Endothelial cell (in vitro differentiated cells): ENCODE results near the gene FAM89B. TPM values are rescaled to one million over a fixed set of nuclear protein-coding genes. Genes with fewer than 3 reads are reported as not detected.
"Not testable (repeated sequence)": the region's sequence is repeated elsewhere in the genome, so short reads cannot be mapped to it uniquely, and the experiment has no call there.

ENCODE experiments used
- DNase-seq: peaks from one replicate; pipeline ENCODE4 v3.0.0; 2021; ENCODE audit warnings: low spot score
- H3K27ac Mint-ChIP-seq: one replicate; pipeline ENCODE4 v1.8.0; 2021; ENCODE audit warnings: mixed read lengths, inconsistent platforms; ENCODE audit not compliant: unreplicated experiment
- H3K27me3 Mint-ChIP-seq: one replicate; pipeline ENCODE4 v1.8.0; 2021; ENCODE audit warnings: mild to moderate bottlenecking, moderate library complexity, mixed read lengths, inconsistent platforms; ENCODE audit not compliant: unreplicated experiment
- H3K36me3 Mint-ChIP-seq: one replicate; pipeline ENCODE4 v1.8.0; 2021; ENCODE audit warnings: mild to moderate bottlenecking, low read depth, mixed read lengths, inconsistent platforms; ENCODE audit not compliant: unreplicated experiment
- H3K4me1 Mint-ChIP-seq: one replicate; pipeline ENCODE4 v1.8.0; 2021; ENCODE audit warnings: mild to moderate bottlenecking, mixed read lengths, inconsistent platforms; ENCODE audit not compliant: unreplicated experiment
- H3K4me3 Mint-ChIP-seq: one replicate; pipeline ENCODE4 v1.8.0; 2021; ENCODE audit warnings: mild to moderate bottlenecking, mixed read lengths, inconsistent platforms; ENCODE audit not compliant: unreplicated experiment
- H3K9me3 Mint-ChIP-seq: one replicate; pipeline ENCODE4 v1.8.0; 2021; ENCODE audit warnings: mixed read lengths, inconsistent platforms; ENCODE audit not compliant: unreplicated experiment
- long read RNA-seq: library from polyadenylated mRNA; unstranded; transcript quantifications from one replicate; pipeline ENCODE4 v2.0.0, GENCODE V29; 2020; ENCODE audit not compliant: unreplicated experiment
- total RNA-seq: library from RNA; stranded (reverse); fragmentation: NEBNext Ultra II Directional; extraction: Animal tissue kit (Norgen Biotek cat#: 25700); gene quantifications from one replicate; pipeline ENCODE4 v1.2.1, GENCODE V29; 2021; ENCODE audit not compliant: unreplicated experiment
- TF ChIP-seq, protein P1 (sequence below): fragments of 200-600 bp; sonication (generic); IDR thresholded peaks from one replicate; pipeline ENCODE4 v1.5.0; 2021; ENCODE audit warnings: antibody characterized with exemption; ENCODE audit not compliant: unreplicated experiment

FAM89B gene
- 44.7 TPM for total RNA-seq
- long read RNA-seq, partial matches to known transcripts = 0 of 7 reads
- long read RNA-seq, other reads (novel, unspliced or antisense) = 5 of 7 reads

DNA sequence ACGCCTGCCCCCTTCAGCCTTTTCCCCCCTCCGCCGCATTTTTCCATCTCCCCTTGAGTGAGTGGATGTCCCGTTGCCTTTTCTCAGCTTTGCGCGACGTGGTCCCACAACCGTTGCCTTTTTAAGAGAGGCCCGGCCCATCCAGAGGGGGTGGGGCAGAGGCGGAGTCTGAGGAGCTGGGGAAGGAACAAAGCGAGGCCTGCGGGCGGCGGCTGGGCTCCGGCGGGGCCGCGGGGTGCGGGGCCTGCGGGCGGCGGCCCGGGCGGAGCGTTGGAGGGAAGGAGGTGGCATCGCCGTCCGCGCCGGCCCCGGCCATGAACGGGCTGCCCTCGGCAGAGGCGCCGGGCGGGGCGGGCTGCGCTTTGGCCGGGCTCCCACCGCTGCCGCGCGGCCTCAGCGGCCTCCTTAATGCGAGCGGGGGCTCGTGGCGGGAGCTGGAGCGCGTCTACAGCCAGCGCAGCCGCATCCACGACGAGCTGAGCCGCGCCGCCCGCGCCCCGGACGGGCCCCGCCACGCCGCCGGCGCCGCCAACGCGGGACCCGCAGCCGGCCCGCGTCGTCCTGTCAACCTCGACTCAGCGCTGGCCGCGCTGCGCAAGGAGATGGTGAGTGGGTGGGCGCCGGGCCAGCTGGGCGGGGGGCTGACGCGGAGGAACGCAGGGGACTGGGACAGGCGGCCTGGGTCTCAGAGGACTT lies at the start of gene FAM89B:
Gene FAM89B (plus strand): TSS at position 183 of the 696 bp plus-strand sequence. CDS start 132 bp downstream, at position 315.
- peak within 1 kb of the TSS; percentile 30 for H3K27ac Mint-ChIP-seq
- TF ChIP-seq, protein P1, sequence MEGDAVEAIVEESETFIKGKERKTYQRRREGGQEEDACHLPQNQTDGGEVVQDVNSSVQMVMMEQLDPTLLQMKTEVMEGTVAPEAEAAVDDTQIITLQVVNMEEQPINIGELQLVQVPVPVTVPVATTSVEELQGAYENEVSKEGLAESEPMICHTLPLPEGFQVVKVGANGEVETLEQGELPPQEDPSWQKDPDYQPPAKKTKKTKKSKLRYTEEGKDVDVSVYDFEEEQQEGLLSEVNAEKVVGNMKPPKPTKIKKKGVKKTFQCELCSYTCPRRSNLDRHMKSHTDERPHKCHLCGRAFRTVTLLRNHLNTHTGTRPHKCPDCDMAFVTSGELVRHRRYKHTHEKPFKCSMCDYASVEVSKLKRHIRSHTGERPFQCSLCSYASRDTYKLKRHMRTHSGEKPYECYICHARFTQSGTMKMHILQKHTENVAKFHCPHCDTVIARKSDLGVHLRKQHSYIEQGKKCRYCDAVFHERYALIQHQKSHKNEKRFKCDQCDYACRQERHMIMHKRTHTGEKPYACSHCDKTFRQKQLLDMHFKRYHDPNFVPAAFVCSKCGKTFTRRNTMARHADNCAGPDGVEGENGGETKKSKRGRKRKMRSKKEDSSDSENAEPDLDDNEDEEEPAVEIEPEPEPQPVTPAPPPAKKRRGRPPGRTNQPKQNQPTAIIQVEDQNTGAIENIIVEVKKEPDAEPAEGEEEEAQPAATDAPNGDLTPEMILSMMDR = no peak

GRCh38 chr11:65522718-65523630 lies 49.4 kb upstream of the FAM89B start:
- H3K4me3 Mint-ChIP-seq = peak overlapping the region; percentile 90

More for the DNA sequence above, at the start of gene FAM89B:
- Mint-ChIP-seq H3K4me1 (peaks cover 46% of the 10 kb centered on the region), H3K9me3 (no peaks in the 10 kb centered on the region), H3K27me3 (peaks cover 30% of the 10 kb centered on the region), H3K36me3 (no peaks in the 10 kb centered on the region), H3K4me3 (peak within 1 kb of the TSS; percentile 98)
- DNase-seq = peak; percentile 80

DNA sequence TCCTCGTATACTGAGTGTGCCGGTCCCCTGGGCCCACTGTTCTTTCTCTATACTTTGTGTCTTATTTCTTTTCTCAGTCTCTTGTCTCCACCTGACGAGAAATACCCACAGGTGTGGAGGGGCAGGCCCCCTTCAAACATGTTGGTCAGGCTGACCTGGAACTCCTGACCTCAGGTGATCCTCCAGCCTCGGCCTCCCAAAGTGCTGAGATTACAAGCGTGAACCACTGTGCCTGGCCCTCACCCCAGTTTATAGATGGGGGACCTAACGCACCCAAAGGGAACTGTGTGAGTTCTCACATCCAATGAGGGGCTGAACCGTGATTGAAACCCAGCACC lies 48.7 kb upstream of the FAM89B start:
- H3K27me3 Mint-ChIP-seq, DNase-seq, H3K9me3 Mint-ChIP-seq, H3K36me3 Mint-ChIP-seq: not testable (repeated sequence)
- Mint-ChIP-seq H3K27ac (peak overlapping the region; percentile 96), H3K4me1 (peaks cover 43% of the 10 kb centered on the region), H3K4me3 (peak overlapping the region; percentile 90)

More at GRCh38 chr11:65522718-65523630, 49.4 kb upstream of the FAM89B start:
- Mint-ChIP-seq H3K4me1 (peaks cover 43% of the 10 kb centered on the region), H3K27ac (peak overlapping the region; percentile 96)
- H3K36me3 Mint-ChIP-seq, H3K9me3 Mint-ChIP-seq, H3K27me3 Mint-ChIP-seq, DNase-seq: not testable (repeated sequence)

GRCh38 chr11:65524014-65524740 lies 48.2 kb upstream of the FAM89B start:
- Mint-ChIP-seq H3K27me3 (peaks cover 10% of the 10 kb centered on the region), H3K4me3 (peak overlapping the region; percentile 90), H3K27ac (peak overlapping the region; percentile 96), H3K36me3 (peaks cover 7% of the 10 kb centered on the region), H3K4me1 (peaks cover 47% of the 10 kb centered on the region), H3K9me3 (no peaks in the 10 kb centered on the region)
- TF ChIP-seq, protein P1 = no peak
- no peak for DNase-seq

- TF ChIP-seq, protein P1 = no peak
- Mint-ChIP-seq H3K4me3 (peak within 1 kb of the TSS; percentile 91), H3K27ac (peak within 1 kb of the TSS; percentile 96), H3K9me3 (no peaks in the 10 kb centered on the region), H3K36me3 (peaks cover 7% of the 10 kb centered on the region), H3K27me3 (peaks cover 11% of the 10 kb centered on the region), H3K4me1 (peaks cover 52% of the 10 kb centered on the region)
- DNase-seq = peak; percentile 85
Observed at GRCh38 chr11:65524741-65525545, 47.4 kb upstream of the FAM89B start, which contains the start of gene SCYL1. Gene SCYL1 (plus strand): TSS chr11:65525083. CDS start chr11:65525154, 71 bp downstream.
